Endothelial cell (in vitro differentiated cells): Measurements from ENCODE around the gene PJVK. TPM values are rescaled to one million over a fixed set of nuclear protein-coding genes. Genes with fewer than 3 reads are reported as not detected.

Experiments used
- DNase-seq: peaks from one replicate; pipeline ENCODE4 v3.0.0; 2021; ENCODE audit warnings: low spot score
- H3K27ac Mint-ChIP-seq: one replicate; pipeline ENCODE4 v1.8.0; 2021; ENCODE audit warnings: mixed read lengths, inconsistent platforms; ENCODE audit not compliant: unreplicated experiment
- H3K27me3 Mint-ChIP-seq: one replicate; pipeline ENCODE4 v1.8.0; 2021; ENCODE audit warnings: mild to moderate bottlenecking, moderate library complexity, mixed read lengths, inconsistent platforms; ENCODE audit not compliant: unreplicated experiment
- H3K36me3 Mint-ChIP-seq: one replicate; pipeline ENCODE4 v1.8.0; 2021; ENCODE audit warnings: mild to moderate bottlenecking, low read depth, mixed read lengths, inconsistent platforms; ENCODE audit not compliant: unreplicated experiment
- H3K4me1 Mint-ChIP-seq: one replicate; pipeline ENCODE4 v1.8.0; 2021; ENCODE audit warnings: mild to moderate bottlenecking, mixed read lengths, inconsistent platforms; ENCODE audit not compliant: unreplicated experiment
- H3K4me3 Mint-ChIP-seq: one replicate; pipeline ENCODE4 v1.8.0; 2021; ENCODE audit warnings: mild to moderate bottlenecking, mixed read lengths, inconsistent platforms; ENCODE audit not compliant: unreplicated experiment
- H3K9me3 Mint-ChIP-seq: one replicate; pipeline ENCODE4 v1.8.0; 2021; ENCODE audit warnings: mixed read lengths, inconsistent platforms; ENCODE audit not compliant: unreplicated experiment
- total RNA-seq: library from RNA; stranded (reverse); fragmentation: NEBNext Ultra II Directional; extraction: Animal tissue kit (Norgen Biotek cat#: 25700); gene quantifications from one replicate; pipeline ENCODE4 v1.2.1, GENCODE V29; 2021; ENCODE audit not compliant: unreplicated experiment
- TF ChIP-seq, protein P1 (sequence below): fragments of 200-600 bp; sonication (generic); IDR thresholded peaks from one replicate; pipeline ENCODE4 v1.5.0; 2021; ENCODE audit warnings: antibody characterized with exemption; ENCODE audit not compliant: unreplicated experiment

Gene PJVK
- total RNA-seq, 1 donor from 2014 or later, result 3.7 TPM

DNA sequence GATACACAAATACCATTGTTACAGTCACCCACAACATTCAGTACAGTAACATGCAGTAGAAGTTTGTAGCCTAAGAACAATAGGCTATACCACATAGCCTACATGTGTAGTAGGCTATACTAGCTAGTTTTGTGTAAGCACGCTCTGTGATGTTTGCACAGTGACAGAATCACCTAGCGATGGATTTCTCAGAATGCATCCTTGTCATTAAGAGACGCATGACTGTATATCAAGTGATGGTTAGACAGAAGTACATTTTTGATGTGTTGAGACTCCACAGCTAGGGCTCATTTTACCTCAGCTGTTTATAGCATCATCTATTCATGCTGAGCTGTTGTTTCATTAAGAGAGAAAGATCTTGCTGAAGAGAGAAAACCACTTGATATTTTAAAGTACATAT, 48.5 kb downstream of the PJVK start:
- Mint-ChIP-seq H3K27me3 (no peaks in the 10 kb centered on the region), H3K4me1 (no peaks in the 10 kb centered on the region), H3K4me3 (no peak overlapping the region), H3K36me3 (peaks cover 27% of the 10 kb centered on the region), H3K9me3 (no peaks in the 10 kb centered on the region), H3K27ac (no peak overlapping the region)
- TF ChIP-seq, protein P1, sequence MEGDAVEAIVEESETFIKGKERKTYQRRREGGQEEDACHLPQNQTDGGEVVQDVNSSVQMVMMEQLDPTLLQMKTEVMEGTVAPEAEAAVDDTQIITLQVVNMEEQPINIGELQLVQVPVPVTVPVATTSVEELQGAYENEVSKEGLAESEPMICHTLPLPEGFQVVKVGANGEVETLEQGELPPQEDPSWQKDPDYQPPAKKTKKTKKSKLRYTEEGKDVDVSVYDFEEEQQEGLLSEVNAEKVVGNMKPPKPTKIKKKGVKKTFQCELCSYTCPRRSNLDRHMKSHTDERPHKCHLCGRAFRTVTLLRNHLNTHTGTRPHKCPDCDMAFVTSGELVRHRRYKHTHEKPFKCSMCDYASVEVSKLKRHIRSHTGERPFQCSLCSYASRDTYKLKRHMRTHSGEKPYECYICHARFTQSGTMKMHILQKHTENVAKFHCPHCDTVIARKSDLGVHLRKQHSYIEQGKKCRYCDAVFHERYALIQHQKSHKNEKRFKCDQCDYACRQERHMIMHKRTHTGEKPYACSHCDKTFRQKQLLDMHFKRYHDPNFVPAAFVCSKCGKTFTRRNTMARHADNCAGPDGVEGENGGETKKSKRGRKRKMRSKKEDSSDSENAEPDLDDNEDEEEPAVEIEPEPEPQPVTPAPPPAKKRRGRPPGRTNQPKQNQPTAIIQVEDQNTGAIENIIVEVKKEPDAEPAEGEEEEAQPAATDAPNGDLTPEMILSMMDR, result no peak
- DNase-seq, result no peak

DNA sequence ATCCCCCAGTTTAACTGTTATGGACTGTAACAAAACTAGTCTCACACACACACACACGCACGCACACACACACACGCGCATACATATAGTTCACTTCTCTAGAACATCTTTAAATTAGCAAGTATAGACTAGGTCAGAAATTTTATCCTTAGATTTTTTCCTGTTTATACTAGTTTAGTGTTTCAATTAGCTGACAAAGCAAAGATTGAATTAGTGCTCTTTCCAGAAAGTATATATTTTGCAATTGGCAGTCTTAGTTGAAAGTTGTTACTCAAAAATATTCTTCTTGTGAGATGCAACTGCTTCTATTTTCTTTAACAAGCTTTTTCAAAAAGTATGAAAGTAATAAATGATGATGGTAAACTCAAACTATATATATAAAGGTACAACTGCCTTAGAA, 51.6 kb downstream of the PJVK start:
- Mint-ChIP-seq H3K4me1 (peaks cover under 1% of the 10 kb centered on the region), H3K9me3 (no peaks in the 10 kb centered on the region), H3K4me3 (no peak overlapping the region), H3K27me3 (no peaks in the 10 kb centered on the region), H3K36me3 (peaks cover 16% of the 10 kb centered on the region), H3K27ac (no peak overlapping the region)
- DNase-seq, result no peak
- TF ChIP-seq, protein P1, result no peak

DNA sequence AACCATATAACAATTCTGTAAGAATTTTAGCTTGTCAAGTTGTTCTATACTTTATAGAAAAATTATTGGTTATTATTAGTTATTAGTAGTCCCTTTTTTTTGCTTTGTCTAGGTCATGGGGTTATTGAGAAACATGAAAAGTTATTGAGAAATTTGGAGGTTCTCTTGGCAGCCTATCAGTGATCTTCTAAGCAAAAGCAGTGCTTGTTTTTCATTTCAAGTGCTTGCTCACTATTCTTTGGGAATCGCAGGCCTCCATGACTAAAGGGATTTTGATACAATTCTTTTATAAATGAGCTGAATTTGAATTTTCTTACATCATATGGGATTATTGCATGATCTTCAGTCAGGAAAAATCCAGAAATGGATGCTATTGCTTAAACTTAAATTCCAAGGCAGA, 54.9 kb downstream of the PJVK start:
- DNase-seq, result no peak
- Mint-ChIP-seq H3K27me3 (peaks cover 2% of the 10 kb centered on the region), H3K36me3 (peaks cover 6% of the 10 kb centered on the region), H3K27ac (no peak overlapping the region), H3K4me1 (peaks cover 6% of the 10 kb centered on the region), H3K4me3 (no peak overlapping the region), H3K9me3 (no peaks in the 10 kb centered on the region)
- TF ChIP-seq, protein P1, result no peak

DNA sequence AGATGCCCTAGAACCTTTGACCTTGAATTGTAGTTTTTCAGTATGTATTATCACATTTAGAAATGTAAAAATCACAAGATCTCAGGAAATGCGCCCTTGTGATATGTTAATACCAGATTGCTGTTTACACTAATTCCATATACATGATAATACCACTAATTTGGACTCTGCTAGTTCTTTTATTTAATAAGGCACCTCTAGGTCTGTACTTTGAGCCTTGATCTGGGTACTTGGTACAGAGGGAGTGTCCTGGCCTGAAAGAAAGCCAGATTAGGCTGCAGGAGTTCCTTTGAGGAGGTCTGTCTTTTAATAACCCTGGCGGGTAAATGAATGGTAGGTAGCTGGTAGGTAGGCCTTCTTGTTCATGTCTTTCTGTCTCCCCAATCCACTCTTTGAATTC, 55.3 kb downstream of the PJVK start:
- Mint-ChIP-seq H3K27me3 (peaks cover 2% of the 10 kb centered on the region), H3K4me1 (peaks cover 6% of the 10 kb centered on the region), H3K9me3 (no peaks in the 10 kb centered on the region), H3K4me3 (no peak overlapping the region), H3K27ac (no peak overlapping the region), H3K36me3 (peaks cover 5% of the 10 kb centered on the region)
- DNase-seq, result no peak
- TF ChIP-seq, protein P1, result no peak

DNA sequence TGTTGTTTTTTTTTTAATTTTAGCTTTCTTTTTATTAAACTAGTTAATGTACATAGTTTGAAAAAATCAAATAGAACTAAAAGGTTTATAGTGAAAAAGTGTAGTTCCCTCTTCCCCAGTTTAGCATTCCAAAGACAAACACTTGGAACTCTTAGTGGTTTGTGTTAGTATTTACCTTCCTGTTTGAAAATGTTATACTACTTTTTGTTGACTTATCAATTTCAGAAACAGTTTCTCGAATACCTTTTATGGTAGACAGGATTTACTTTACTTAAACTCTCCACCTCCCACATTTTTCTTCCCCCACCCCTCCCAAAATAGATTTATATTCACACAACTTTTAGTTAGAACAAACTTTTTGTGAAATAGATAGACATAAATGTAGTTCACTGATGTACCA, 55.8 kb downstream of the PJVK start:
- Mint-ChIP-seq H3K4me3 (no peak overlapping the region), H3K9me3 (no peaks in the 10 kb centered on the region), H3K27ac (no peak overlapping the region), H3K4me1 (peaks cover 6% of the 10 kb centered on the region), H3K27me3 (peaks cover 2% of the 10 kb centered on the region), H3K36me3 (peaks cover 5% of the 10 kb centered on the region)
- TF ChIP-seq, protein P1, result no peak
- DNase-seq, result no peak
